ENCODE data around the gene EPN2.

- TF ChIP-seq, protein P1, sequence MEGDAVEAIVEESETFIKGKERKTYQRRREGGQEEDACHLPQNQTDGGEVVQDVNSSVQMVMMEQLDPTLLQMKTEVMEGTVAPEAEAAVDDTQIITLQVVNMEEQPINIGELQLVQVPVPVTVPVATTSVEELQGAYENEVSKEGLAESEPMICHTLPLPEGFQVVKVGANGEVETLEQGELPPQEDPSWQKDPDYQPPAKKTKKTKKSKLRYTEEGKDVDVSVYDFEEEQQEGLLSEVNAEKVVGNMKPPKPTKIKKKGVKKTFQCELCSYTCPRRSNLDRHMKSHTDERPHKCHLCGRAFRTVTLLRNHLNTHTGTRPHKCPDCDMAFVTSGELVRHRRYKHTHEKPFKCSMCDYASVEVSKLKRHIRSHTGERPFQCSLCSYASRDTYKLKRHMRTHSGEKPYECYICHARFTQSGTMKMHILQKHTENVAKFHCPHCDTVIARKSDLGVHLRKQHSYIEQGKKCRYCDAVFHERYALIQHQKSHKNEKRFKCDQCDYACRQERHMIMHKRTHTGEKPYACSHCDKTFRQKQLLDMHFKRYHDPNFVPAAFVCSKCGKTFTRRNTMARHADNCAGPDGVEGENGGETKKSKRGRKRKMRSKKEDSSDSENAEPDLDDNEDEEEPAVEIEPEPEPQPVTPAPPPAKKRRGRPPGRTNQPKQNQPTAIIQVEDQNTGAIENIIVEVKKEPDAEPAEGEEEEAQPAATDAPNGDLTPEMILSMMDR (IDR thresholded peaks at IDR 0.05): no peak
- TF ChIP-seq POLR2A (IDR thresholded peaks at IDR 0.05) (no peak), EP300 (IDR thresholded peaks at IDR 0.05) (no peak)
Measured at GRCh38 chr17:19383681-19384470, 146.7 kb downstream of the EPN2 start.

Data from tibial nerve (tissue), 4 donors.